ENCODE results near the gene TP53TG3. TPM values are rescaled to one million over a fixed set of nuclear protein-coding genes. Genes with fewer than 3 reads are reported as not detected.
"Not testable (repeated sequence)": the region's sequence is repeated elsewhere in the genome, so short reads cannot be mapped to it uniquely, and the experiment has no call there.

The TP53TG3 gene
- total and polyA plus RNA-seq, 2 donors (not counting 1 experiment from before 2014, with no cell fraction given), result 0.17 TPM; not detected in 1

- not testable (repeated sequence) for H3K79me2 ChIP-seq (ENCODE audit: control insufficient read depth, insufficient read depth, low read length); H3K9me3 ChIP-seq (ENCODE audit: control insufficient read depth, insufficient read depth, low read depth, low read length); H3K27ac ChIP-seq (ENCODE audit: insufficient read depth, low read length); H3K4me3 ChIP-seq (replicated peaks in 1 of 4; ENCODE audit: control extremely low read depth in 1 of 4, insufficient read depth in 1 of 4, low read depth in 3 of 4, low read length in 4 of 4); DNase-seq (ENCODE audit: low read depth in 2 of 2); H3K4me2 ChIP-seq (ENCODE audit: extremely low read depth, insufficient read depth, low read length); H2AFZ ChIP-seq (ENCODE audit: low read length); H4K20me1 ChIP-seq (ENCODE audit: control insufficient read depth, extremely low read depth, insufficient read depth, low read length); H3K36me3 ChIP-seq (ENCODE audit: control insufficient read depth, insufficient read depth, low read length); H3K4me1 ChIP-seq (ENCODE audit: control insufficient read depth, extremely low read depth, insufficient read depth, low read length); H3K9ac ChIP-seq (ENCODE audit: insufficient read depth, low read length); H3K27me3 ChIP-seq (ENCODE audit: control insufficient read depth, insufficient read depth, low read length)
Observed at GRCh38 chr16:32637614-32638013, 38.4 kb downstream of the TP53TG3 start.

GRCh38 chr16:32632096-32632495 lies 43.9 kb downstream of the TP53TG3 start:
- H3K9ac ChIP-seq (ENCODE audit: insufficient read depth, low read length); H3K4me3 ChIP-seq (replicated peaks in 1 of 4; ENCODE audit: control extremely low read depth in 1 of 4, insufficient read depth in 1 of 4, low read depth in 3 of 4, low read length in 4 of 4); H3K79me2 ChIP-seq (ENCODE audit: control insufficient read depth, insufficient read depth, low read length); H3K27me3 ChIP-seq (ENCODE audit: control insufficient read depth, insufficient read depth, low read length); H3K4me1 ChIP-seq (ENCODE audit: control insufficient read depth, extremely low read depth, insufficient read depth, low read length); H3K27ac ChIP-seq (ENCODE audit: insufficient read depth, low read length); H3K36me3 ChIP-seq (ENCODE audit: control insufficient read depth, insufficient read depth, low read length); DNase-seq (ENCODE audit: low read depth in 2 of 2); H2AFZ ChIP-seq (ENCODE audit: low read length); H4K20me1 ChIP-seq (ENCODE audit: control insufficient read depth, extremely low read depth, insufficient read depth, low read length); H3K9me3 ChIP-seq (ENCODE audit: control insufficient read depth, insufficient read depth, low read depth, low read length); H3K4me2 ChIP-seq (ENCODE audit: extremely low read depth, insufficient read depth, low read length): not testable (repeated sequence)
